ENCODE results near the gene CIITA.

CIITA gene

DNA sequence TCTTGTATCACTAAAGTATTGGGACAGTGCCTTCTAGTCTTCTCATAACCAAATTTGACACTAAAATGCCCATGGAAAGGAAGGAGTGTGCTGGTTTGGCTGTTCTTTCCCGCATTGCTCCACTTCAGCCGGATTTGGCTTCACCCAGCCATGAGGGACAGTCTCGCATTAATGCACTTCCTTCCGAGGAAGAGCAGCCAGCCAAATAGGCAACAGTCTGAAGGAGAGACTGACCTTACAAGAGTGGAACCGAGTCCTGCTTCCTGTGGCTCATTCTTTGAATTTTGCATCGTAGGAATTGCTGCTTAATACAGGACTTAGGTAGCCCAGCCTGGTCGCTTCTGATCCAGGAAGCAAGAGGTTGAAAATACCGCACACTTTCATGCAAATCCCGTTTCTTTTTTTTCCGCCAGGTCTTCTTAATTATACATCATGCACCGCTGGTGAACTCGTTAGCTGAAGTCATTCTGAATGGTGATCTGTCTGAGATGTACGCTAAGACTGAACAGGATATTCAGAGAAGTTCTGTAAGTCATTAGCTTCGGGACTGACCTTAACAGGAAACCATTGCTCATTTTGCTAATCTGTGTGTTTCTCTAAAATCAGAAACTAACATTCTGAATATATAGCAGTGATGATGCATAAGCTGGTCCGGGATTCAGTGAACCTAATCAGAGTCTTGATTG is 105.6 kb downstream of the CIITA start:
- peak; percentile 72 for DNase-seq

GRCh38 chr16:10983159-10983558 is 106.2 kb downstream of the CIITA start:
- no peak for DNase-seq

GRCh38 chr16:10984509-10984908 is 107.5 kb downstream of the CIITA start:
- no peak for DNase-seq

Measured in left hindlimb (tissue), 1 donor.